GM19099 (cell line): ENCODE measurements around the gene RNASEH2A.

Experiments used
- POLR2A ChIP-seq: IDR thresholded peaks from 3 replicates; pipeline ENCODE4 v1.6.1; 2011; ENCODE audit warnings: low read depth; ENCODE audit not compliant: insufficient read length; ENCODE audit errors: extremely low read depth

The RNASEH2A gene

DNA sequence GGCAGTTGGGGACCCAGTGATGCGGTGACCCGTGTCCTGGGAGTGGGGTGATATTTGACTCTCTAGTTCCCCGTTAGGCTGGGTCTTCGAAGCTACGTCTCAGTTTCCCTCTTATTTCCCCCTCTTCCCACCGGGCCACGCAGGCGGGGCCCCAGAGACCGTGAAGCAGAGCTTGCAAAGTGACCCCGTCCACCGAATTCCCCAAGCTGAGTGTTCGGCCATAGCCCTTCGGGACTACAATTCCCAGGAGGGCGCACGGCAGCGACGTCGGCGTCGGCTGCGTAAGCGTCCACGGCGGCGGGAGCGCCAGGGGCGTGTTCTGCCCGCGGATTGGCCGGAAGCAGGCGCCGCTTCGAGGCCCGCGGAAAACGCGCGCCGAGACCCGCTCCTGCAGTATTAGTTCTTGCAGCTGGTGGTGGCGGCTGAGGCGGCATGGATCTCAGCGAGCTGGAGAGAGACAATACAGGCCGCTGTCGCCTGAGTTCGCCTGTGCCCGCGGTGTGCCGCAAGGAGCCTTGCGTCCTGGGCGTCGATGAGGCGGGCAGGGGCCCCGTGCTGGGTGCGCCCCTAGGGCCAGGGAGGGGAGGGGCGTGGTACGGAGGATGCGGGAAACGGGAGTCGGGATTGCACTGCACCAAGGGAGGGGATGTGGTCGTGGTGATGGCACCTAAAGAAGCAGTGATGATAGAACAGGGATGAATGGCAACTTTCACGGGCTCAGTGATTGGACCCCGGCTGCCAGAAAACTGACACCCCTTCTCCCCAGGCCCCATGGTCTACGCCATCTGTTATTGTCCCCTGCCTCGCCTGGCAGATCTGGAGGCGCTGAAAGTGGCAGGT lies at the start of gene RNASEH2A:
Gene RNASEH2A, plus strand, starts transcription at position 343 of the 840 bp plus-strand sequence. Its CDS starts 90 bp downstream, at position 433.
- TF ChIP-seq POLR2A, result peak; percentile 84

GRCh38 chr19:12757544-12758274 lies 48.7 kb upstream of the RNASEH2A start:
- no peak for TF ChIP-seq POLR2A

GRCh38 chr19:12759686-12760085 lies 46.7 kb upstream of the RNASEH2A start:
- TF ChIP-seq POLR2A, result no peak

- no peak for TF ChIP-seq POLR2A
Measured at GRCh38 chr19:12763100-12763499, 43.3 kb upstream of the RNASEH2A start.

- no peak for TF ChIP-seq POLR2A
Measured at GRCh38 chr19:12764698-12765097, 41.7 kb upstream of the RNASEH2A start.

DNA sequence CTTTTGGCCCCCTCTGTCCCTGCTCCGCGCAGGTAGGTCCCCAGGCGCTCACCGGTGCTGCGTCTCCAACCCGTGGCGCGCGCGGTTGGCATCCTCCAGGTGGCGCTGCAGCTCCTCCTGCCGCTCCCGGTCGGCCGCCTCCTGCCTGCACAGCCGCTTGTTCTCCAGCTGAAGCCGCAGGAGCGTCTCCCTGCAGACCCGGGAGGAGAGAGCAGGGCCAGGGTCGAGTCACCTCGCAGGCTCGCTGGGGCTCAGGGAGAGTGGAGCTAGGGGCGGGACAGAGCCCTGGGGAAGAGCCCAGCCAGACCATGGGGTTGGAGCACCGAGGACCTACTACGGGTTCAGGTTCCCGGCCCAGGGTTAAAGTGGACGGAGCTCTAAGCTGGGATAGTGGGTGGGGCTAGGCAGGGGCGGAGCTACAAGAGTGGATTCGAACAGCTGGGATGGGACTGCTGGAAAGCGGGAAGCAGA lies 40.3 kb upstream of the RNASEH2A start:
- no peak for TF ChIP-seq POLR2A

DNA sequence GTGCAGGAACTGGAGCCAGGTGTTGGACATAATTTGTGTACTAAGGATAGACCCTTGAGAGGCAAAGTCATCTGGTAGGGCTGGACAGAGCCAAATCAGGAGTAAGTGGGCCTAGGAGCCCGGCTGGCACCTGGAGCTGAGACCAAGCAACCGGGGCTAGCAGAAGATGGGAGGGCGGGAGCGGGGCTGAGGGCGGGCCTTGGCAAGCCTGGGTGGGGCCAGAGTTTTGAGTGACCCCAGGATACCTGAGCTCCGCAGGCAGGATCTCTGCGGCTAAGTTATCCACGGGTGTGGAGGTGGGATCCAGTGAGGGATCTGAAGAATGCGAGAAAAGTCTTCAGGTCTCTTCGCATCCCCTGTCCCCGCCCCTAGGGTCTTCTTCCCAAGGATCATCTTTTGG lies 39.2 kb upstream of the RNASEH2A start:
- TF ChIP-seq POLR2A, result no peak

GRCh38 chr19:12767666-12768065 lies 38.7 kb upstream of the RNASEH2A start:
- no peak for TF ChIP-seq POLR2A

DNA sequence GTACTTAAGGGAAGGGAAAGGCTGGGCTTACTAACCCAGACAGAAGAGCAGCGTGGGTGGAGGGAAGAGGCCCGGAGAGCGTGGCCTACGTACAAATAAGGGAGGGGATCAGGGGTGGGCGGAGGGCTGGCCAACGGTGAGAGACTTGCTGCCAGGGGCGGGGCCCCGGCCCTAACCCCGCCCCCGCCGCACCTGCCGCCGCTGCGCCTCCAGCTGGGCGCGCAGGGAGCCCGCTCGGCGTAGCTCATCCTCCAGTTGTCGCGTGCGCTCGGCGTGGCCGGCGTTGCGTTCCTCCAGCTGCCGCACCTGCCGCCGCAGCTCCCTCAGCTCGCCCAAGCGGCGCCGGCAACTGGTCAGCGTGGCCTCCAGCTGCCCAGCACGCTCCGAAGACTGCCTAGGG lies 36.7 kb upstream of the RNASEH2A start:
- TF ChIP-seq POLR2A, result no peak

- TF ChIP-seq POLR2A, result no peak
Measured at GRCh38 chr19:12770922-12771321, 35.5 kb upstream of the RNASEH2A start.

DNA sequence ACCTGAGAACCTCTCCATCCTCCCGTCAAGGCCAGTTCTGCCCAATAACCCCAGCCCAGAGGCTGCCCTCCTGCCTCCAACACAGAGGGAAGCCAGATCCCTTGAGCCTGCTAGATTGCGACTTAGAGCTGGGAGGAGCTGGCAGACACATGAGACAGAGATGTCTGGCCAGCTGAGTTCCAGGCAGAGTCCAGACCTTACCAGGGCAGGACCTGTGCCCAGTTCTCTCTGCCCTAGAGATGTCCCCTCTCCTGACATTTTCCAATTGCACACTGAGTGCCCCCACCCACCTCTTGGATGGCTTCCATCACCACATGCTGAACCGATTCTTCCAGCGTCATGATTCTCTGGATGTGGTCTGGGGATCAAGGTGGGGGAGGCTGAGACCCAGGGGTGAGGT lies 34.1 kb upstream of the RNASEH2A start:
- no peak for TF ChIP-seq POLR2A

GRCh38 chr19:12773571-12773970 lies 32.8 kb upstream of the RNASEH2A start:
- no peak for TF ChIP-seq POLR2A

DNA sequence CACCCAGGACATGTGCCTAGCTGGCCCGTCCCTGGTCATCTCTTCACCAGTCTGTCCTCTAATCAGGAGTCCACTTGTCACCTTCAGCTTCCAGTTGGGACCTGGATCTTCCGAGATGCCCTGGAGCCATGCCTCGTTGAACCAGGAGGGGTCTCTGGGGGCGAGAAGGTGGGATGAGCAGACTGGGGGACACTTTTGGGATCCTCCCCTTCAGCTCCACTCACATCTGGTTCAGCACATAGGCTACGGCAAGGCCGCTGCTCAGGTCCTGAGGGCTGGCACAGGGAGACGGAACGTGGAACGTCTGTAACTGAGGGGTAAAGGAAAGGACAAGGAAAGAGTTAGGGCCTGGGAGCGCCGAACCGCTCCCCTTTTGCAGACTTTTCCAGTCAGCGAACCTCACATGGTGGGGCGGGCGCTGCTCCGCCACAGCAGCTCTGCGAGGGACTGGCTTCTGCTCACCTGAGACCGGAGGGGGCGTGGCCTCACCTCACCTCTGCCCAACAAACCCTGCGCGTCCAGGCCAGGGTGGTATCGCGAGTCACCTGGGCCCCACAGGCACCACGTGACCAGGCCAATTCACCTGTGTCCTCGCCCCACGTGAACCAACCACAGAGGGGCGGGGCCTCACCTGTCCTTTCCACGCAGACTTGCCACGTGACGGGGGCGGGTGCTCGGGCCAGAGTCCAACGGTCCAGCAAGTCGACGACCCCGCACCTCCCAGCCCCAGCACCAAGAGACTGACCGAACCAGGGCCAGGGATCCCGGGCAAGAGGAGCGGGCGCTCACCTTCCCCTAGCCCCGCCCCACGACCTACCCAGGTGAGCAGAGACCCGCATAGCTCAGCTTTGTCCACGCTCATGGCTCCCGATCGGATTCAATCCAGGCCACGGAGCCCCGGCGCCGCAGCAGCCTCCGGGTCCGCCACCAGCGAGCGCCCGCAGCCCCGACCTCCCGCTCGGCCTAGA lies 31.5 kb upstream of the RNASEH2A start, which contains the start of gene HOOK2:
Gene HOOK2, minus strand, starts transcription at position 965 of the 968 bp plus-strand sequence. Its CDS starts 103 bp downstream, at position 862.
- TF ChIP-seq POLR2A, result peak; percentile 22

- TF ChIP-seq POLR2A, result no peak
Measured at GRCh38 chr19:12777217-12778016, 29.0 kb upstream of the RNASEH2A start.
